ENCODE measurements around the gene WIPF3.

DNA sequence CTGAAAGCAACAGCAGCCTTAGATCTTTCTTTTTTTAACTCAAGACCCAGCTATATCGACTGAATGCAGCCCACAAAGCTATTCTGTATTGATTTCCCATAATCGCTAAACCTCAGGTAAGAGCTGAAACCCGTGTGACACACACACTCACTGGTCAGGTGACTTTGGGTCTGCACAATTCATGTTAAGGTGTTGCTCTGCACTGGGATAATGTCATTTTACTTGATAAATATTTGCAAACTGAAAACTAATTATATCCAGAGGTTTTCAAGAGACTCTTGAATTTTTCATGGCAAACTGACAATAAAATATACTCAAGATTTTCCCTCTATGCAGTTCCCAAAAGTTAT is 150.2 kb downstream of the WIPF3 start:
- TF ChIP-seq, protein P1, sequence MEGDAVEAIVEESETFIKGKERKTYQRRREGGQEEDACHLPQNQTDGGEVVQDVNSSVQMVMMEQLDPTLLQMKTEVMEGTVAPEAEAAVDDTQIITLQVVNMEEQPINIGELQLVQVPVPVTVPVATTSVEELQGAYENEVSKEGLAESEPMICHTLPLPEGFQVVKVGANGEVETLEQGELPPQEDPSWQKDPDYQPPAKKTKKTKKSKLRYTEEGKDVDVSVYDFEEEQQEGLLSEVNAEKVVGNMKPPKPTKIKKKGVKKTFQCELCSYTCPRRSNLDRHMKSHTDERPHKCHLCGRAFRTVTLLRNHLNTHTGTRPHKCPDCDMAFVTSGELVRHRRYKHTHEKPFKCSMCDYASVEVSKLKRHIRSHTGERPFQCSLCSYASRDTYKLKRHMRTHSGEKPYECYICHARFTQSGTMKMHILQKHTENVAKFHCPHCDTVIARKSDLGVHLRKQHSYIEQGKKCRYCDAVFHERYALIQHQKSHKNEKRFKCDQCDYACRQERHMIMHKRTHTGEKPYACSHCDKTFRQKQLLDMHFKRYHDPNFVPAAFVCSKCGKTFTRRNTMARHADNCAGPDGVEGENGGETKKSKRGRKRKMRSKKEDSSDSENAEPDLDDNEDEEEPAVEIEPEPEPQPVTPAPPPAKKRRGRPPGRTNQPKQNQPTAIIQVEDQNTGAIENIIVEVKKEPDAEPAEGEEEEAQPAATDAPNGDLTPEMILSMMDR (conservative IDR thresholded peaks at IDR 0.05 in 1 of 2, IDR thresholded peaks at IDR 0.05 in 1 of 2; ENCODE audit: extremely low read depth in 1 of 2, insufficient read depth in 1 of 2, low read depth in 1 of 2, low read length in 2 of 2): no peak
- no peak for TF ChIP-seq EZH2 (IDR thresholded peaks at IDR 0.05; ENCODE audit: borderline replicate concordance, low read length)
